ENCODE data around the gene IRX4.

Gene IRX4

GRCh38 chr5:1889321-1890065 is 6.8 kb upstream of the IRX4 start:
- no peak for DNase-seq

- DNase-seq, result no peak
Measured at GRCh38 chr5:1888541-1889251, 6.0 kb upstream of the IRX4 start.

GRCh38 chr5:1887588-1888360 is 5.0 kb upstream of the IRX4 start:
- no peak for DNase-seq

GRCh38 chr5:1886846-1887587 is 4.3 kb upstream of the IRX4 start:
- no peak for DNase-seq

- no peak for DNase-seq
Measured at GRCh38 chr5:1885868-1886845, 3.4 kb upstream of the IRX4 start.

GRCh38 chr5:1885404-1885755 is 2.7 kb upstream of the IRX4 start:
- no peak for DNase-seq

GRCh38 chr5:1884678-1885403 is 2.1 kb upstream of the IRX4 start:
- DNase-seq, result no peak

GRCh38 chr5:1883925-1884677 is 1.4 kb upstream of the IRX4 start:
- no peak for DNase-seq

GRCh38 chr5:1883120-1883924 is 597 bp upstream of the IRX4 start:
- no peak for DNase-seq

GRCh38 chr5:1881731-1882336 is 891 bp downstream of the IRX4 start:
- no peak for DNase-seq

GRCh38 chr5:1881098-1881572 is 1.6 kb downstream of the IRX4 start:
- no peak for DNase-seq

- DNase-seq, result no peak
Measured at GRCh38 chr5:1880377-1881025, 2.2 kb downstream of the IRX4 start.

GRCh38 chr5:1879292-1880263 is 3.1 kb downstream of the IRX4 start:
- DNase-seq, result no peak

- DNase-seq, result no peak
Measured at GRCh38 chr5:1878050-1878849, 4.5 kb downstream of the IRX4 start.

- DNase-seq, result no peak
Measured at GRCh38 chr5:1877103-1878049, 5.3 kb downstream of the IRX4 start.

All from activated CD4-positive, alpha-beta T cell treated with anti-CD3 and anti-CD28 coated beads for 4 hours (primary cell).